HAP-1 (cell line): ENCODE results near the gene THADA.
A peak's percentile ranks its signal among the peaks of the same experiment; 100 is the strongest.
"Not testable (repeated sequence)": the region's sequence is repeated elsewhere in the genome, so short reads cannot be mapped to it uniquely, and the experiment has no call there.

Experiments used
- DNase-seq, 2 experiments: peaks; one replicate each; pipeline ENCODE4 v3.0.0-alpha.2; 2016 to 2020; ENCODE audit warnings: low spot score in 2 of 2
- H3K27me3 ChIP-seq: fragments of 250-450 bp; sonication (Bioruptor Pico); 2 replicates; pipeline ENCODE4 v1.5.1; 2020; ENCODE audit warnings: low read depth, mild to moderate bottlenecking, moderate library complexity
- H3K36me3 ChIP-seq: fragments of 250-450 bp; sonication (Bioruptor Pico); replicated peaks from 2 replicates; pipeline ENCODE4 v1.5.1; 2020; ENCODE audit warnings: mild to moderate bottlenecking
- H3K4me1 ChIP-seq: fragments of 250-450 bp; sonication (Bioruptor Pico); 2 replicates; pipeline ENCODE4 v1.5.1; 2020; ENCODE audit warnings: mild to moderate bottlenecking
- H3K4me3 ChIP-seq: fragments of 250-450 bp; sonication (Bioruptor Pico); 2 replicates; pipeline ENCODE4 v1.5.1; 2020; ENCODE audit warnings: mild to moderate bottlenecking, moderate library complexity
- H3K9me3 ChIP-seq: fragments of 250-450 bp; sonication (Bioruptor Pico); 2 replicates; pipeline ENCODE4 v1.5.1; 2020; ENCODE audit warnings: mild to moderate bottlenecking, moderate library complexity
- in situ Hi-C: fragments of 300-500 bp; cut with MboI; formaldehyde crosslinking; loops from 3 replicates; pipeline ENCODE4 v1.14.3; 2020; ENCODE audit warnings: low sequenced_read_pairs, inconsistent platforms, mixed read lengths

Gene THADA

DNA sequence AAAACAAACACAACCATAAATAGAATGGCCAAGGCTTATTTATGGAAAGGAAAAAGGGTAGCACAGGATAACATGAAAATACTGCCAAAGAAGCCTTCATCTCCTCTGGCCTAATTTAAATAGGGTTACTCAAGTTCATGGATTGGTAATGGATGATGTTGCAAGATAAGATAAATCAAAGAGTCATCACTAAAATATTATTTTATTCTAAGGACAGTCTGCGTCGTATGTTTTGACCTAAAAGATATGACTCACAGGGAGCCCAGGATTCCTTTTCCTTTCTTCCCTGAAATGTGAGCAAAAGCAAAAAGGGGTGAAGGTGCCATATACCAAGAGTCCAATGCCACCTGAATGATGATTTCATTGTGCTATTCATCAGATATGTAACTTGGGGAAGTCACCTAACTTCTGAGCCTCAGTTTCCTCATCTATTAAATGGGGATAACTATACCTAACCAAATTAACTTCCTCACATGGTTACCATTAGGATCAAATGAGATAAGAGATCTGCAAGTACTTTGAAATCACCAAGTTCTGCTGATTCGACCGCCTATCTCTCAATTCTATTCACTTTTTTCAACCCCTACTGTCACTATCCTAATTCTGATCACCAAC lies 137.7 kb downstream of the THADA start:
- H3K9me3 ChIP-seq = no peaks in the 10 kb centered on the region
- no peak overlapping the region for H3K4me3 ChIP-seq
- DNase-seq = no peak
- H3K36me3 ChIP-seq = no peaks in the 10 kb centered on the region
- in situ Hi-C loops = no loop called here
- H3K4me1 ChIP-seq = peaks cover under 1% of the 10 kb centered on the region; the same call in 1 of the 2 replicates
- no peaks in the 10 kb centered on the region for H3K27me3 ChIP-seq

DNA sequence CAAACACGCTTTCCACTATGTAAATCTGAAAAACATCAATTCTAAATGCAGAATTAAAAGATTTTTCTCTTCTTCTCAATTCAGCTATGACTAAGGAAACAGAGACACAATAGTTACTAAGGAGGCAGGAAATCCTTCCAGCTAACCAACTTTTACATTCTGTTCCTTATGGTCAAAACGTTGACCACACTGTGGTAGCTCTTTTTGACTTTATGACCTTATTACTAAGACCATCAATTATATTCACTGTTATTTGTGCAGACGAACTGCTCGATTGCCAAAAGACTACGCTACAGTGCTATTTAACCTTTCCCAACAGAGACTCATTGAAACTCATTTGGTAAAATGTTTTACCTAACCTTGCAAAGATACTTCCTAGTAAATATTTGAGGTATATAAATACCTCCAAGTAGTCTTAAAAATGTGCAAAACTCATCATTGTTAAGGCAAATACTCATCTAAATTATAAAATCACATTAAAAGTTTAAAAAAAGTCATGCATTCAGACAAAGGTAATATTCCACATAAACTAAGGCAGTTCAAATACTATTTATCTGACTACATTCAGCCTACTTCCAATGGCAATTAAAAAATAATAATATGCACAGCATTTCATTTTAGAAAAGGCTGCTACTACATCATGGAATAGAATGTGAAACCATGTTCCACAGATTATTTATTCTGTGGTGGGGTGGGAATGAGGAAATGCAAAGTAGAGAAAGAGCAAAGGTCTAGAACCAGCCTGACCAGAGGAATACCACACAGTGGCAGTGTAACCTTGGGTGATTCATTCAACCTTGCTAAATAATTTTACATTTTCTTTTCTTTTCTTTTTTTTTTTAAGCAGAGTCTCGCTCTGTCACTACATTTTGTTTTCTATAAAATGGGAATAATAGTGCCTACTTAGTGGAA lies 139.9 kb downstream of the THADA start:
- Histone ChIP-seq H3K4me1 (no peaks in the 10 kb centered on the region), H3K4me3 (no peak overlapping the region)
- no peak for DNase-seq

DNA sequence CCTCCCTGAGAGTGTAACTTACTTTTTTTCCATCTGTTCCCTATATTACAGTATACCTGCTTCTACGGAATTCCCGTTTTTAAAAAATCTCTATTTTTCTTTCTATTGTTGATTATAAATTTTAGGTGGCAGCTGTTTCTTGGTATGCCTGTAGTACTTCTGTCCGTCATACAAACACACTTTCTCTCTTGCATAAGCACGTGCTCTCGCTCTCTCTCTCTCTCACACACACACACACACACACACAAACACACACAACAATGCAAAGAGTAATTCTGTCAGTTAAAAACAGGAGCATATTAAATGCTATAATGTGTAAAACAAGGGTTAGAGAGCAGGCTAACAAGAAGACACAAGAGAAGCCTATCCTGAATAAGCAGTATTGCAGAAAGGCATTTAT lies 140.5 kb downstream of the THADA start:
- in situ Hi-C loops = no loop called here
- no peaks in the 10 kb centered on the region for H3K36me3 ChIP-seq
- no peak for DNase-seq
- no peaks in the 10 kb centered on the region for H3K27me3 ChIP-seq
- H3K4me3 ChIP-seq = no peak overlapping the region
- no peaks in the 10 kb centered on the region for H3K4me1 ChIP-seq
- no peaks in the 10 kb centered on the region for H3K9me3 ChIP-seq

More for the DNA sequence above, 139.9 kb downstream of the THADA start:
- Histone ChIP-seq H3K36me3 (no peaks in the 10 kb centered on the region), H3K27me3 (no peaks in the 10 kb centered on the region), H3K9me3 (no peaks in the 10 kb centered on the region)
- in situ Hi-C loops = no loop called here

DNA sequence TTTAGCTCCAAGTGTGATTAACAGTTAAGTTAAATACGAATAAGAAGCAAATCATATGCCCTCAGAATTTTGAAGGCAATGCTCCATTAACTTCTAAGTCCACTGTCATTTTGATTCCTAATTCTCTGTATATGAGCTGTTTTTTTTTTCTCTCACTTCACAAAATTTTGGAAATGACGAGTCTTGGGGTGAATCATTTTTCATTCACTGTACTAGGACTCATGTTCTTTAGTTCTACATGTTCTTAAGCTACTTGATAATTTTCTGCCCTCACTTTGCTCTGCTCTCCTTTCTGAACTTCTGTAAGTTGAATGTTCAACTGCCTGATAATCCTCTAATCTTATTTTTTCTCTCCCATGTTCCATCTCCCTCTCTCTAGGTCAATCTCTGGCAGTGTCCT lies 141.0 kb downstream of the THADA start:
- H3K36me3 ChIP-seq = no peaks in the 10 kb centered on the region
- no peaks in the 10 kb centered on the region for H3K4me1 ChIP-seq
- no peak overlapping the region for H3K4me3 ChIP-seq
- DNase-seq = no peak
- H3K9me3 ChIP-seq = no peaks in the 10 kb centered on the region
- in situ Hi-C loops = no loop called here
- no peaks in the 10 kb centered on the region for H3K27me3 ChIP-seq

DNA sequence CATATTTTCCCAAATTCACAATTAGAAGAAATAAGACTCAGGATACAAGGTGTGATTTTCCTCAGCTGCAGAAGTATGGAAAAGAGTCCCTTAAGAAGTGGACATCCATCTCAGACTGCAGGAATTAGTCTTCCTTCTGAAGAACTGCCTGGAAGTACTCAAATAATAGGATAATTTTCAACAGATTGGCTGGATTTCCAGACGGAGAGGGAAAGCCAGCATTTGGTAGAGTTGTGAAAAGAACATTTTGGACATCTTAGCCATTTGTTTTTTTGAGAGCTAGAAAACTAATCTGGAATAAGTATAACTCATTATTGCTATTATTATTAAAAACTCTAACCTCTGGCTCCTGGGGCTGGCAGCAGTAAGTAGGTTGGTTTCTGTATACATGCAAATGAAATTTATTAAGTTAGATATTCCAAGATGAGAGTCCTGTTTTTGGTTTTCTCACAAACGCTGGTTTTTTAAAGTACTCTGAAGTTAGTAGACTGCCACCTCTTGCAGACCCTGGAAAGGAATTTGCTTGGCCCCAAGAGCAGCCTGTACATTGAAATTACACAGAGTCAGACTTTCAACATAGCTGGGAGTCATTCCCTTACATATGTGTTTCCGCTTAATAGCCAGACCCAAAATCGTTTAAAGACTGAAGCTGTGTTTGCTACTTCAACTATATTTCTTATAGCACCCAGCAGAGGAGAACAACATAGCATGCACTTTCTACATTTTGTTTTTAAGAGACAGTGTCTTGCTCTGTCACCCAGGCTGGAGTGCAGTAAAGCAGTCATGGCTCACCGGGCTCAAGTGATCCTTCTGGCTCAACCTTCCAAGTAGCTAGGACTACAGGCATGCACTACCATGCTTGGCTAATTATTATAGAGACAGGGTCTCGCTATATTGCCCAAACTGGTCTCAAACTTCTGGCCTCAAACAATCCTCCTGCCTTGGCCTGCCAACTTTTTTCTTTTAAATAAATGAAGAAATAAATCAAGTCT lies 142.4 kb downstream of the THADA start:
- H3K27me3 ChIP-seq = no peaks in the 10 kb centered on the region
- H3K4me3 ChIP-seq = no peak overlapping the region
- DNase-seq = no peak
- no peaks in the 10 kb centered on the region for H3K36me3 ChIP-seq
- no peaks in the 10 kb centered on the region for H3K4me1 ChIP-seq
- H3K9me3 ChIP-seq = no peaks in the 10 kb centered on the region
- in situ Hi-C loops = no loop called here

DNA sequence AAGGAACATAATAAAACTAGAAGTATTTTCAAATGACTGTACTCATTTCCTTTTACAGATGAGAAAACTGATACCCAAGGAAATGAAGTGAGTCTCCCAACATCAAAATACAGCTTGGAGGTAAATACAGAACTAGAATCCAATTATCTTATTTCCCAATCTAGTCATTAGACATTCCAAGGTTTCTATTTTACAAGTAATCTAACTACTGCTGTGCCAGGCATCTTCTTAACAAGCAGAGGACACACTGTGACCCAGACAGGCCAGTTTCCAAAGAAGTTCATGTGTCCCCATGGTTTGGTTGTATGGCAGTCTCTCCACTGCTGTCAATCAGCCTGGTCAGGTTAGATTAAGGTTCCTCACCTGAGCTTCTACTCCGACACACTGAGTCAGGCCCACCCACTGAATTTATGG lies 143.5 kb downstream of the THADA start:
- no peak for DNase-seq
- Histone ChIP-seq H3K9me3 (no peaks in the 10 kb centered on the region), H3K4me3 (no peak overlapping the region), H3K36me3 (no peaks in the 10 kb centered on the region), H3K27me3 (no peaks in the 10 kb centered on the region), H3K4me1 (no peaks in the 10 kb centered on the region)
- in situ Hi-C loops = no loop called here

DNA sequence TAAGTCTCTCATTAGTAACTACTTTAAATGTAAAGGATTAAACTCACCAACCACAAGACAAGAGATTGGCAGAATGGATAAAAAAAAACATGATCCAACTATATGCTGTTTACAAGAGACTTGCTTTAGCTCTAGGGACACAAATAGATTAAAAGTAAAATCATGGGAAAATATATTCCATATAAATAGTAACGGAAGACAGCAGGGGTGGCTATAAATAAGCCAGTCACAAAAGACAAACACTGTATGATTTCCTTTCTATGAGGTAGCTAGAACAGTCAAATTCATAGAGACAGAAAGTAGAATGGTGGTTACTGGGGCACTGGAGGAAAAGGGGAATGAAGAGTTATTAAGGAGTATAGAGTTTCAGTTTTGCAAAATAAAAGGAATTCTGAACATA lies 145.2 kb downstream of the THADA start:
- H3K4me1 ChIP-seq = no peaks in the 10 kb centered on the region
- in situ Hi-C loops = no loop called here
- no peaks in the 10 kb centered on the region for H3K9me3 ChIP-seq
- no peaks in the 10 kb centered on the region for H3K27me3 ChIP-seq
- no peak for DNase-seq
- no peak overlapping the region for H3K4me3 ChIP-seq
- no peaks in the 10 kb centered on the region for H3K36me3 ChIP-seq

DNA sequence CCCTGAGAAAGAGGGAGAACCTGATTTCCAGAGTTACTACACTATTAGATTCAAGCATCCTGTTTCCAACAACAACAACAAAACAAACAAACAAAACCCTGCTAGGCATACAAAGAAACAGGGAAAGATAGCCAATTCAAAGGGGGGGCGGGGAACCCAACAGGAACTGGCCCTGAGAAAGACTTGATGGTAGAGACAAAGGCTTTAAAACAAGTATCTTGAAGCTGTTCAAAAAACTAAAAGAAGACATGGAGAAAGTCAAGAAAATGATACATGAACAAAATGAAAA lies 147.1 kb downstream of the THADA start:
- Histone ChIP-seq H3K36me3 (no peaks in the 10 kb centered on the region), H3K9me3 (no peaks in the 10 kb centered on the region), H3K27me3 (no peaks in the 10 kb centered on the region), H3K4me1 (no peaks in the 10 kb centered on the region; the same call in 1 of the 2 replicates), H3K4me3 (no peak overlapping the region)
- in situ Hi-C loops = no loop called here
- DNase-seq = no peak

DNA sequence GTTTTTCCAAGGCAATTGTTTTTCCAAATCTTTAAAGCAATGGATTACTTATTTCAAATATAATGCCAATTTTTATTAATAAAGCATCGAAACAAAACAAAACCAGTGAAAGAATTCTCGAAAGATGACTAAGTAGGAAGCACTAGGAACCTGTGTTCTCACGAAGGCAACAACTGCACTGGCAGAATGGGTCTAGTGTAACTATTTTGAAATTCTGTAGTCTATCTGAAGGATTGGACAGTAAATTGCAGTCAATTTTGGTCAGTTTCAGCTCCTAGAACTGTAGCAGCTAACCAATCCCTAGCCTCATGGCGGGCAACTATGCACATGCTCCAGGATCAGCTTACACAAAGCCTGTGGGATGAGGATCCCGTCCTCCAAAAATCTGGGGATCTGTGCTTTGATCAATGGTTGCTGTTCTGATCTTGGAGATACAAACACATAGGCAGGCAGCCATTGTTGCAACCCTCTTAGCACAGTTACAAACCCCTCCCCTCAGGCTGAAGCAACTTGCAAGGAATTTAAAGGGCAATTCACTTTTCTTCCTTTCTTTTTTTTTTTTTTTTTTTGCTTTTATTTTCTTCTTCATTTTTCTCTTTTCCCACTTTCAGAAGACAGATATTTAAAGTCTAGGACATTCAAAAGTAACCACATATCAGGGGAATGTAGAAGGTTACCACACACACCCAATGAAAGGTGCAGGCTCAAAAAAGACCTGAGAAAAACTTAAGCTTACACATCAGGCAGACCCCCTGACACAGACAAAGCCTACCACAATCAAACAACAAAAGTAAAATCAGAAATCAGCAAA lies 147.6 kb downstream of the THADA start:
- Histone ChIP-seq H3K9me3 (no peaks in the 10 kb centered on the region), H3K4me1 (no peaks in the 10 kb centered on the region; the same call in 1 of the 2 replicates), H3K36me3 (no peaks in the 10 kb centered on the region), H3K4me3 (no peak overlapping the region), H3K27me3 (no peaks in the 10 kb centered on the region)
- in situ Hi-C loops = no loop called here
- DNase-seq = no peak

DNA sequence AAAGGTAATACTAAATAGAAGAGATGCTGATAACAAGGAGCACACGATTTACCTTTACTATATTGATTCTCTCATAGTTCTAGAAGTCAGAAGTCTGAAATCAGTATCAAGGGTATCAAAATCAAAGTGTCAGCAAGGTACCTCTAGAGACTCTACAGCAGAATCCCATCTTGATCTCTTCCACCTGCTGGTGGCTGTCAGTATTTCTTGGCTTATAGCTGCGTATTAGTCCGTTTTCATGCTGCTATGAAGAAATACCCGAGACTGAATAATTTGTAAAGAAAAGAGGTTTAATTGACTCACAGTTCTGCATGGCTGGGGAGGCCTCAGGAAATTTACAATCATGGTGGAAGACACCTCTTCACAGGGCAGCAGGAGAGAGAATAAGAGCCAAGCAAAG lies 149.1 kb downstream of the THADA start:
- H3K36me3 ChIP-seq, DNase-seq, in situ Hi-C loops, H3K4me3 ChIP-seq, H3K4me1 ChIP-seq, H3K27me3 ChIP-seq, H3K9me3 ChIP-seq: not testable (repeated sequence)

DNA sequence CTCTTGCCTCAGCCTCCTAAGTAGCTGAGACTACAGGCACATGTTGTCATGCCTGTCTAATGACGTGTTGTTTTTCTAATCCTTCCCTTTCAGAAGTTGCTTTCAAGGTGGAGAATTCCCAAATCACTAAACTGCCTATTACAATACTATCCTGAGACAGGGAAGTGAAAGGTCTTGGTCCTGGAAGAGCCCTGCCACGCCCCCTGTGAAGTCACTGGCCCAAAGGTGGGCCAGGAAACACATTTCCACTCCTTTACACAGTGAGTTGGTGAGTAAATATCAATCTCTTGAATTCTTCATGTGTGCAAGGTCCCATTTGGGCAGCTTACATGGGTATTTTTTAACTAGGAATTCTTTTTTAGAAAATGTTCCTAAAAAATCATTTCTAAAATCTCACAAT lies 150.1 kb downstream of the THADA start:
- H3K4me3 ChIP-seq = no peak overlapping the region
- H3K9me3 ChIP-seq = no peaks in the 10 kb centered on the region
- H3K27me3 ChIP-seq = no peaks in the 10 kb centered on the region
- H3K36me3 ChIP-seq = no peaks in the 10 kb centered on the region
- no peak for DNase-seq
- H3K4me1 ChIP-seq = no peaks in the 10 kb centered on the region; the same call in 1 of the 2 replicates
- in situ Hi-C loops = no loop called here

DNA sequence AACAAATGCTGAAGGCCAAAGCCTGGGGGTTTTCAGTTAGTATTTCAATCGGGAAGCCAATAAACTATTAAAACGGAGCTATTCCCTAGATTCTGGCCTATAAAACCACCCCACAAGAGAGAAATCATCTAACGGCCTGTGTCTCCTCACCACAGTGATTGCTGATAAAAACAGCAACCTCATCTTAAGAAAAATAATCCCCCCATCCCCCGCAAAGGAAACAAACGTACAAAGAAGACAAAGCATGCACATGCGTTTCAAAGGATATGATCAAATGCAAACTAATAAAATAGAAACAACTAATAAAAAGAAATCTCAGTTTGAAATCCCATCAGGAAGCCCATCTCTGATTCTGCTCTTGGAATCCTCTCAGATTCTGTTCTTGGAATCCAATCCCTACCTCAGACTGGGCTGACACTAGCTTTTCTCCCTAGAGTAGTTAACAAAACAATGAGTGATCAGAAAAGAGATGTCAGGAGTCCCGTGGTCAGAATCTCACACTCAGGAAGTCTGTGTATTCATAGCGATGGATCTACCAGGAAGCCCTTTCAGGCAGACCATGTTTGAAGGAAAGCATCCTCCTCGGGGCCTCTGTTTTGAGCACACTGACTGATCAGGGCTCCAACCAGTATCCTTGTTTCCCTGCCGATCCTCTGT lies 150.7 kb downstream of the THADA start:
- H3K4me3 ChIP-seq = no peak overlapping the region
- no peaks in the 10 kb centered on the region for H3K9me3 ChIP-seq
- no peaks in the 10 kb centered on the region for H3K27me3 ChIP-seq
- no peaks in the 10 kb centered on the region for H3K36me3 ChIP-seq
- no peaks in the 10 kb centered on the region; the same call in 1 of the 2 replicates for H3K4me1 ChIP-seq
- DNase-seq = peak in 1 of 2 experiments; percentile 37
- in situ Hi-C loops = no loop called here

DNA sequence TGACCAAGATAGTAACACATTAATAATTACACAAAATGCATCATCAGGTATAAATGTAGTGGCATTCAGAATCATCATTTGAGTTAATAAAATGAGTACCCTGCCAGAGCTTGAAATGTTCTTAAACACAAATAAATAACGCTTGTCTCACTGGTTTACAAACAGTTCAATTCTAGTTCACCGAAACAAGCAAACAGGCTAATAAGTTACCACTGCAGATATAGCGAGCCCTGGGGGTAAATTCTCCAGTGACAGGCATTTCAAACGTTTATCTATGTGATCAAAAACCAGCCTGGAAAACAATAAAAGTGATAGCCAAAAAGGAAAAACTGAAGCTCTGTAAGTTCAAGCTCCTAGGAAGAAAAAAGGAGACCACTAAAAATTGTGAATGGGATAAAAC lies 152.6 kb downstream of the THADA start:
- no peaks in the 10 kb centered on the region; the same call in 1 of the 2 replicates for H3K4me1 ChIP-seq
- no peaks in the 10 kb centered on the region for H3K36me3 ChIP-seq
- no peaks in the 10 kb centered on the region for H3K27me3 ChIP-seq
- H3K4me3 ChIP-seq = no peak overlapping the region
- DNase-seq = no peak
- in situ Hi-C loops = no loop called here
- no peaks in the 10 kb centered on the region for H3K9me3 ChIP-seq
